ENCODE results near the gene KIF16B. TPM values are rescaled to one million over a fixed set of nuclear protein-coding genes. Genes with fewer than 3 reads are reported as not detected.

KIF16B gene
- total and polyA plus RNA-seq, 7 donors: 18.9 to 49.7 (median 22.4) TPM

- 39 to 93% methylated on average over 1 of the region's 1 CpG for WGBS, 2 donors
- no peaks in the 10 kb centered on the region for H3K36me3 ChIP-seq
- intact Hi-C loops (cut with DNase I): no loop called here
Observed at GRCh38 chr20:16301986-16302385, 271.3 kb downstream of the KIF16B start.

GRCh38 chr20:16299897-16300296, 273.4 kb downstream of the KIF16B start:
- no peak for DNase-seq
- 83 to 88% methylated on average over 6 of the region's 6 CpGs for WGBS, 2 donors
- Histone ChIP-seq H3K4me1 (no peaks in the 10 kb centered on the region), H3K27ac (no peak overlapping the region), H3K9me3 (peaks cover 3 to 12% (median 6%) of the 10 kb centered on the region in 4 donors), H3K27me3 (no peaks in the 10 kb centered on the region), H3K36me3 (no peaks in the 10 kb centered on the region), H3K4me3 (no peak overlapping the region)
- TF ChIP-seq POLR2A (IDR thresholded peaks at IDR 0.05) (no peak), EP300 (IDR thresholded peaks at IDR 0.05) (no peak), CTCF (IDR thresholded peaks at IDR 0.05) (no peak), POLR2AphosphoS5 (IDR thresholded peaks at IDR 0.05) (no peak)
- intact Hi-C loops (cut with DNase I): no loop called here

More at GRCh38 chr20:16301986-16302385, 271.3 kb downstream of the KIF16B start:
- Histone ChIP-seq H3K27ac (no peak overlapping the region), H3K9me3 (peaks cover 3 to 12% (median 6%) of the 10 kb centered on the region in 4 donors), H3K27me3 (no peaks in the 10 kb centered on the region), H3K4me3 (no peak overlapping the region), H3K4me1 (no peaks in the 10 kb centered on the region)
- no peak for DNase-seq
- no peak for TF ChIP-seq POLR2A (IDR thresholded peaks at IDR 0.05)
- no peak for TF ChIP-seq CTCF (IDR thresholded peaks at IDR 0.05)
- TF ChIP-seq EP300 (IDR thresholded peaks at IDR 0.05): no peak
- TF ChIP-seq POLR2AphosphoS5 (IDR thresholded peaks at IDR 0.05): no peak

DNA sequence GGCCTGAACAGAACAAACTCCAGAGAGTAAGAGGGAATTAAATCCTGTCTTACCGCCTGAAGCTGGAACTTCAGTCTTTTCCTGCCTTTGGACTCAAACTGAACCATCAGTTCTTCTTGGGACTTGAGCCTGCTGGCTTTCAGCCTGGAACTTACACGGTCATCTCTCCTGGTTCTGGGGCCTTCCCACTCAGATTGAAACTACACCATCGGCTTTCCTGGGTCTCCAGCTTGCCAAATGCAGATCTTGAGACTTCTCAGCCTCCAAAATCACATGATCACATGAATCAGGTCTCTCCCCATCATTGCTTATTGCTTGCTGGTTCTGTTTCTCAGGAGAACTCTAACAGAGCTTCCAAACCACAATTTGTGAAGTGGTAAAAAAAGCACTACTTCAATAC, 276.3 kb downstream of the KIF16B start:
- H3K27ac ChIP-seq: no peak overlapping the region
- H3K9me3 ChIP-seq: peaks cover 0 to 3% (median under 1%) of the 10 kb centered on the region in 4 donors
- no peaks in the 10 kb centered on the region for H3K27me3 ChIP-seq
- no peaks in the 10 kb centered on the region for H3K36me3 ChIP-seq
- TF ChIP-seq EP300 (IDR thresholded peaks at IDR 0.05): no peak
- no peak for TF ChIP-seq POLR2AphosphoS5 (IDR thresholded peaks at IDR 0.05)
- TF ChIP-seq CTCF (IDR thresholded peaks at IDR 0.05): no peak
- TF ChIP-seq POLR2A (IDR thresholded peaks at IDR 0.05): no peak
- intact Hi-C loops (cut with DNase I): no loop called here
- no peaks in the 10 kb centered on the region for H3K4me1 ChIP-seq
- H3K4me3 ChIP-seq: no peak overlapping the region
- WGBS, 2 donors: 84 to 89% methylated on average over 3 of the region's 3 CpGs
- no peak for DNase-seq

DNA sequence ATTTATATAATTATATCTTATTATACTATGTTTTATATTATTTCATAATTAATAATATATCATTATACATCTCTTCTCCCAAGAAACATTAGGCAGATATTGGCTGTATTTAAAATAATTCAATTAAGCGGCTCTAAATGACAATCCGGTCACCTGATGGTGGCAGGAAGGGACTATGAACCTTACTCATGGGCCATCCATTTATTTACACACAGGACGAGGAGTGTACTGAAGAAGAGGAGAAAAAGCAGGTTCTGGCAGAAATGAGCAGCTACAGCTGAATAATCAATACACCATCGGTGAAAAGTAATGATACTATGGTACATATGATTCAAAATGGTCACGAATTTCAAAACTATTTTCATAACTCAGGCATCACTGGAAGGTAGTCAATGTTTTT, 277.7 kb downstream of the KIF16B start:
- DNase-seq: no peak
- WGBS, 2 donors: 71 to 93% methylated on average over 5 of the region's 5 CpGs
- H3K27ac ChIP-seq: no peak overlapping the region
- no peaks in the 10 kb centered on the region for H3K27me3 ChIP-seq
- no peak overlapping the region for H3K4me3 ChIP-seq
- H3K4me1 ChIP-seq: no peaks in the 10 kb centered on the region
- intact Hi-C loops (cut with DNase I): no loop called here
- no peaks in the 10 kb centered on the region for H3K9me3 ChIP-seq
- TF ChIP-seq POLR2AphosphoS5 (IDR thresholded peaks at IDR 0.05) (no peak), POLR2A (IDR thresholded peaks at IDR 0.05) (no peak), EP300 (IDR thresholded peaks at IDR 0.05) (no peak), CTCF (IDR thresholded peaks at IDR 0.05) (no peak)
- no peaks in the 10 kb centered on the region for H3K36me3 ChIP-seq

GRCh38 chr20:16293590-16293989, 279.7 kb downstream of the KIF16B start:
- Histone ChIP-seq H3K27me3 (no peaks in the 10 kb centered on the region), H3K36me3 (no peaks in the 10 kb centered on the region), H3K4me1 (no peaks in the 10 kb centered on the region), H3K9me3 (no peaks in the 10 kb centered on the region), H3K4me3 (no peak overlapping the region), H3K27ac (no peak overlapping the region)
- intact Hi-C loops (cut with DNase I): no loop called here
- no peak for TF ChIP-seq CTCF (IDR thresholded peaks at IDR 0.05)
- TF ChIP-seq POLR2AphosphoS5 (IDR thresholded peaks at IDR 0.05): no peak
- TF ChIP-seq EP300 (IDR thresholded peaks at IDR 0.05): no peak
- TF ChIP-seq POLR2A (IDR thresholded peaks at IDR 0.05): no peak
- DNase-seq: no peak
- WGBS, 2 donors: 71 to 89% methylated on average over 5 of the region's 5 CpGs

Measured in sigmoid colon (tissue), 7 donors.